Activated naive CD4-positive, alpha-beta T cell treated with anti-CD3 and anti-CD28 coated beads for 36 hours (primary cell): ENCODE measurements around the gene CLEC18B. TPM values are rescaled to one million over a fixed set of nuclear protein-coding genes. Genes with fewer than 3 reads are reported as not detected.
"Not testable (repeated sequence)": the region's sequence is repeated elsewhere in the genome, so short reads cannot be mapped to it uniquely, and the experiment has no call there.

Experiments used
- CTCF ChIA-PET: fragments of 350-600 bp; sonication (Branson Sonifier 250); formaldehyde crosslinking; loops from one replicate; lab custom pipeline; 2021; ENCODE audit warnings: antibody characterized with exemption; lab: Charles Lee
- DNase-seq: peaks from one replicate; pipeline ENCODE4 v3.0.0-alpha.2; 2020
- H3K27ac Mint-ChIP-seq: one replicate; pipeline ENCODE4 v1.8.0; 2021; ENCODE audit warnings: mild to moderate bottlenecking, mixed read lengths
- H3K27me3 Mint-ChIP-seq: one replicate; pipeline ENCODE4 v1.8.0; 2021; ENCODE audit warnings: low read depth, mixed read lengths
- H3K36me3 Mint-ChIP-seq: one replicate; pipeline ENCODE4 v1.8.0; 2021; ENCODE audit warnings: low read depth, mixed read lengths
- H3K4me1 Mint-ChIP-seq: one replicate; pipeline ENCODE4 v1.8.0; 2021; ENCODE audit warnings: low read depth, mixed read lengths
- H3K4me3 Mint-ChIP-seq: one replicate; pipeline ENCODE4 v1.8.0; 2021; ENCODE audit warnings: mild to moderate bottlenecking, moderate library complexity, mixed read lengths
- H3K9me3 Mint-ChIP-seq: one replicate; pipeline ENCODE4 v1.8.0; 2021; ENCODE audit warnings: mixed read lengths
- intact Hi-C: fragments of 100-400 bp; cut with micrococcal nuclease; formaldehyde crosslinking; loops from one replicate; pipeline ENCODE4 v1.15.1; 2023
- total RNA-seq, 2 experiments: library from RNA; stranded (reverse); gene quantifications; one replicate each; pipeline ENCODE4 v1.2.3, GENCODE V29; 2021

CLEC18B gene
- total RNA-seq, 2 experiments from 2014 or later = not detected

GRCh38 chr16:74412138-74412774 is 9.0 kb downstream of the CLEC18B start:
- H3K4me3 Mint-ChIP-seq, H3K9me3 Mint-ChIP-seq, intact Hi-C loops, H3K36me3 Mint-ChIP-seq, CTCF ChIA-PET, H3K27me3 Mint-ChIP-seq, H3K27ac Mint-ChIP-seq, DNase-seq, H3K4me1 Mint-ChIP-seq: not testable (repeated sequence)

GRCh38 chr16:74410981-74411380 is 10.3 kb downstream of the CLEC18B start:
- CTCF ChIA-PET, H3K4me3 Mint-ChIP-seq, DNase-seq, H3K4me1 Mint-ChIP-seq, H3K27ac Mint-ChIP-seq, H3K27me3 Mint-ChIP-seq, H3K36me3 Mint-ChIP-seq, intact Hi-C loops, H3K9me3 Mint-ChIP-seq: not testable (repeated sequence)

- H3K4me3 Mint-ChIP-seq, H3K9me3 Mint-ChIP-seq, intact Hi-C loops, CTCF ChIA-PET, H3K27me3 Mint-ChIP-seq, DNase-seq, H3K27ac Mint-ChIP-seq, H3K4me1 Mint-ChIP-seq, H3K36me3 Mint-ChIP-seq: not testable (repeated sequence)
Observed at GRCh38 chr16:74410057-74410957, 11.0 kb downstream of the CLEC18B start.

GRCh38 chr16:74409185-74409981 is 11.9 kb downstream of the CLEC18B start:
- H3K9me3 Mint-ChIP-seq, intact Hi-C loops, CTCF ChIA-PET, DNase-seq, H3K4me3 Mint-ChIP-seq, H3K27ac Mint-ChIP-seq, H3K4me1 Mint-ChIP-seq, H3K36me3 Mint-ChIP-seq, H3K27me3 Mint-ChIP-seq: not testable (repeated sequence)

- H3K27ac Mint-ChIP-seq, intact Hi-C loops, H3K27me3 Mint-ChIP-seq, H3K4me1 Mint-ChIP-seq, H3K4me3 Mint-ChIP-seq, CTCF ChIA-PET, H3K9me3 Mint-ChIP-seq, H3K36me3 Mint-ChIP-seq, DNase-seq: not testable (repeated sequence)
Observed at GRCh38 chr16:74407362-74407705, 13.9 kb downstream of the CLEC18B start.

GRCh38 chr16:74406600-74407361 is 14.5 kb downstream of the CLEC18B start:
- H3K9me3 Mint-ChIP-seq, H3K4me3 Mint-ChIP-seq, DNase-seq, H3K27ac Mint-ChIP-seq, CTCF ChIA-PET, H3K36me3 Mint-ChIP-seq, H3K27me3 Mint-ChIP-seq, H3K4me1 Mint-ChIP-seq, intact Hi-C loops: not testable (repeated sequence)

GRCh38 chr16:74404148-74404933 is 16.9 kb downstream of the CLEC18B start:
- H3K4me3 Mint-ChIP-seq, intact Hi-C loops, DNase-seq, H3K27ac Mint-ChIP-seq, H3K9me3 Mint-ChIP-seq, CTCF ChIA-PET, H3K36me3 Mint-ChIP-seq, H3K27me3 Mint-ChIP-seq, H3K4me1 Mint-ChIP-seq: not testable (repeated sequence)

GRCh38 chr16:74400238-74400637 is 21.0 kb downstream of the CLEC18B start:
- H3K36me3 Mint-ChIP-seq = not testable (repeated sequence)

GRCh38 chr16:74398212-74398895 is 22.9 kb downstream of the CLEC18B start:
- CTCF ChIA-PET, DNase-seq, H3K27ac Mint-ChIP-seq, H3K36me3 Mint-ChIP-seq, intact Hi-C loops, H3K4me1 Mint-ChIP-seq, H3K9me3 Mint-ChIP-seq, H3K4me3 Mint-ChIP-seq, H3K27me3 Mint-ChIP-seq: not testable (repeated sequence)

More at GRCh38 chr16:74400238-74400637, 21.0 kb downstream of the CLEC18B start:
- CTCF ChIA-PET, H3K4me3 Mint-ChIP-seq, DNase-seq, H3K27ac Mint-ChIP-seq, H3K9me3 Mint-ChIP-seq, H3K27me3 Mint-ChIP-seq, H3K4me1 Mint-ChIP-seq, intact Hi-C loops: not testable (repeated sequence)

GRCh38 chr16:74396521-74397017 is 24.7 kb downstream of the CLEC18B start:
- DNase-seq, H3K4me1 Mint-ChIP-seq, H3K27me3 Mint-ChIP-seq, H3K36me3 Mint-ChIP-seq, H3K9me3 Mint-ChIP-seq, intact Hi-C loops, CTCF ChIA-PET, H3K4me3 Mint-ChIP-seq, H3K27ac Mint-ChIP-seq: not testable (repeated sequence)

- H3K9me3 Mint-ChIP-seq, H3K36me3 Mint-ChIP-seq, CTCF ChIA-PET, H3K4me1 Mint-ChIP-seq, H3K4me3 Mint-ChIP-seq, DNase-seq, H3K27me3 Mint-ChIP-seq, H3K27ac Mint-ChIP-seq, intact Hi-C loops: not testable (repeated sequence)
Observed at GRCh38 chr16:74394604-74395003, 26.7 kb downstream of the CLEC18B start.
